GM19468 (cell line): ENCODE data around the gene STK17A.
"Not testable (repeated sequence)": the region's sequence is repeated elsewhere in the genome, so short reads cannot be mapped to it uniquely, and the experiment has no call there.

Experiments
- ATAC-seq: cut with Tn5 transposase; IDR thresholded peaks from one replicate; pipeline ENCODE4 v1.9.1; 2021; ENCODE audit warnings: mild to moderate bottlenecking, moderate library complexity, moderate number of reproducible peaks; ENCODE audit not compliant: unreplicated experiment; ENCODE audit errors: extremely low read depth

Gene STK17A

GRCh38 chr7:43650457-43651052, 67.6 kb downstream of the STK17A start:
- no peak for ATAC-seq

- ATAC-seq = no peak
Observed at GRCh38 chr7:43652364-43652763, 69.5 kb downstream of the STK17A start.

- no peak for ATAC-seq
Observed at GRCh38 chr7:43653466-43653865, 70.6 kb downstream of the STK17A start.

GRCh38 chr7:43653891-43654504, 71.1 kb downstream of the STK17A start:
- no peak for ATAC-seq

GRCh38 chr7:43655584-43655983, 72.7 kb downstream of the STK17A start:
- ATAC-seq = no peak

- ATAC-seq = no peak
Observed at GRCh38 chr7:43656997-43657396, 74.1 kb downstream of the STK17A start.

GRCh38 chr7:43658718-43659548, 76.0 kb downstream of the STK17A start:
- ATAC-seq = no peak

- no peak for ATAC-seq
Observed at GRCh38 chr7:43659549-43659896, 76.6 kb downstream of the STK17A start.

GRCh38 chr7:43660141-43660540, 77.2 kb downstream of the STK17A start:
- no peak for ATAC-seq

- no peak for ATAC-seq
Observed at GRCh38 chr7:43664681-43665080, 81.8 kb downstream of the STK17A start.

- ATAC-seq = no peak
Observed at GRCh38 chr7:43666938-43667337, 84.0 kb downstream of the STK17A start.

- ATAC-seq = no peak
Observed at GRCh38 chr7:43668035-43668434, 85.1 kb downstream of the STK17A start.

GRCh38 chr7:43669286-43670081, 86.6 kb downstream of the STK17A start:
- ATAC-seq = no peak

GRCh38 chr7:43671521-43671920, 88.6 kb downstream of the STK17A start:
- ATAC-seq = no peak

- ATAC-seq = not testable (repeated sequence)
Observed at GRCh38 chr7:43673243-43673976, 90.5 kb downstream of the STK17A start.

GRCh38 chr7:43674559-43675436, 91.9 kb downstream of the STK17A start:
- no peak for ATAC-seq
